Cardiac fibroblast (primary cell): ENCODE results near the gene IGLL1.
"Not testable (repeated sequence)": the region's sequence is repeated elsewhere in the genome, so short reads cannot be mapped to it uniquely, and the experiment has no call there.

Source experiments
- DNase-seq, 2 donors: peaks; one replicate each; pipeline versions ENCODE4 v3.0.0 to v3.0.0-alpha.2; 2010; ENCODE audit warnings: low read depth in 2 of 2
- H3K4me3 ChIP-seq, 2 donors: replicated peaks in 1 of 2; 1 replicate in 1 of 2; 2 replicates in 1 of 2; pipeline ENCODE4 v1.5.1; 2011; ENCODE audit warnings: low read depth in 2 of 2, low read length in 2 of 2, mild to moderate bottlenecking in 2 of 2, moderate library complexity in 1 of 2
- CTCF ChIP-seq: IDR thresholded peaks from one replicate; pipeline ENCODE4 v1.5.1; 2011; ENCODE audit warnings: low read depth, mild to moderate bottlenecking, low read length, inconsistent platforms

IGLL1 gene

GRCh38 chr22:23542933-23543332 lies 37.2 kb downstream of the IGLL1 start:
- no peak for TF ChIP-seq CTCF
- H3K4me3 ChIP-seq: no peak overlapping the region
- peak; percentile 29 to 49 for DNase-seq

- DNase-seq, H3K4me3 ChIP-seq: not testable (repeated sequence)
Observed at GRCh38 chr22:23542391-23542790, 37.7 kb downstream of the IGLL1 start.

GRCh38 chr22:23541849-23542281 lies 38.2 kb downstream of the IGLL1 start:
- DNase-seq: peak; percentile 18 to 19
- TF ChIP-seq CTCF: peak; percentile 40
- H3K4me3 ChIP-seq: not testable (repeated sequence)

- not testable (repeated sequence) for H3K4me3 ChIP-seq, DNase-seq
Observed at GRCh38 chr22:23540837-23541236, 39.3 kb downstream of the IGLL1 start.

- not testable (repeated sequence) for DNase-seq, H3K4me3 ChIP-seq
Observed at GRCh38 chr22:23539839-23540198, 40.3 kb downstream of the IGLL1 start.

GRCh38 chr22:23539135-23539838 lies 40.8 kb downstream of the IGLL1 start:
- TF ChIP-seq CTCF: peak; percentile 83
- H3K4me3 ChIP-seq: no peak overlapping the region
- DNase-seq: peak; percentile 81 to 87

GRCh38 chr22:23538696-23539030 lies 41.4 kb downstream of the IGLL1 start:
- H3K4me3 ChIP-seq: not testable (repeated sequence)

GRCh38 chr22:23537830-23538695 lies 42.0 kb downstream of the IGLL1 start:
- DNase-seq: peak in 1 of 2 donors; percentile 82
- H3K4me3 ChIP-seq: not testable (repeated sequence)

More at GRCh38 chr22:23538696-23539030, 41.4 kb downstream of the IGLL1 start:
- not testable (repeated sequence) for DNase-seq

- no peak overlapping the region for H3K4me3 ChIP-seq
- no peak for TF ChIP-seq CTCF
- no peak for DNase-seq
Observed at GRCh38 chr22:23537416-23537815, 42.7 kb downstream of the IGLL1 start.
